IPS-NIHi11 (cell line): ENCODE results near the gene ASXL2.

Experiments
- DNase-seq: peaks from one replicate; pipeline ENCODE4 v3.0.0; 2012; ENCODE audit warnings: mixed read lengths, low spot score

ASXL2 gene

DNA sequence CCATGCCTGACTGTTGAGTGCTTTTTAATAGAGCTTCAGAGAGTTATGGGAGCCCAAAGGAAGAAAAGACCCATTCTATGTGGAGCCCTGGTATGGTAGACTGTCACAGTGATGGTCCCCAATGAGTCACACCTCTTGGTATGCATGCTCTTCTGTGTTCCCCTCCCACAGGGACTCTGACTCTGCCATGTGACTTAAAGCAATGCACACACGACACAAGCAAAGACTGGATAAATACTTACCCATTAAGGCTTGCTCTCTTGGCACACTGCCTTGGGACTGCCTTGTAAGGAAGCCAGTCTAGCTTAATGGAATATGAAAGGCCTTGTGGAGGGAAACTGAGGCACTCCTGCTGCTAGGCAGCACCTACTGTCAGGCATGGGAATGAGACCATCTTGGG is 188.2 kb downstream of the ASXL2 start:
- no peak for DNase-seq

DNA sequence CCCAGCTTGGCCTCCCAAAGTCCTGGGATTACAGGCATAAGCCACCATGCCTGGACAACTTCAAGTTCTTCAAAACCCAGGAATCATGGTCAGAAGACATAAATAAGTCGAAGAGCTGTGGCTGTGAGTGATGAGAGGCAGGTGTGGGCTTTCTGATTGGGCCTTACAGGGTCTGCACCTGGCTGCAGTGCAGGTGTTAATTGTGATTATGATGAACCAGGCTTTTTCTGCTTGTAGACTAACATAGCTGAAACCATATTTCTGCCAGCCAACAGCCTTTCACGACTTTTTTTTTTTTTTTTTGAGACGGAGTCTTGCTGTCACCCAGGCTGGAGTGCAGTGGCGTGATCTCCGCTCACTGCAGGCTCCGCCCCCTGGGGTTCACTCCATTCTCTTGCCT is 190.1 kb downstream of the ASXL2 start:
- no peak for DNase-seq

DNA sequence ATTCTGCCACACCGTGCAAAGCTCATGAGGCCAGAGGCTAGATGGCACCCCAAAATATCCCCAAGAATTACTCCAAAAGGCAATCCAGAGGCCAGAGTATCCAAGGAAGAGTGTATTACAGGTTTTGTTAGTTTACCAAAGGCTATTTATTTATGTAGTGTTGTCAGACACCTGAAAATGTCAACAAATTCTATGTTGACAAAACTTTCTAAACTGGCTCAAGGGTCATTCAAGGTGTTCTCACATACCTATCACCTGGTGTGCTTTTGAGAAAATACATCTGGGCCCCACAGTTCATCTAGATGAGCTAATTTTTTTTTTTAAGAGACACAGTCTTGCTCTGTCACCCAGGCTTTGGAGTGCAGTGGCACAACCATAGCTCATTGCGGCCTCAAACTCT is 192.5 kb downstream of the ASXL2 start:
- DNase-seq = no peak

- DNase-seq = no peak
Measured at GRCh38 chr2:25684577-25685473, 193.5 kb downstream of the ASXL2 start.
